Urinary bladder (tissue), 4 donors: ENCODE data around the gene METTL2B. TPM values are rescaled to one million over a fixed set of nuclear protein-coding genes. Genes with fewer than 3 reads are reported as not detected.
"Not testable (repeated sequence)": the region's sequence is repeated elsewhere in the genome, so short reads cannot be mapped to it uniquely, and the experiment has no call there.

Source experiments
- DNase-seq: peaks from one replicate; pipeline ENCODE4 v3.0.0-alpha.2; 2015; ENCODE audit errors: extremely low spot score
- H3K27ac ChIP-seq: one replicate; pipeline ENCODE4 v1.5.1; 2013; ENCODE audit warnings: low read depth, mild to moderate bottlenecking, moderate library complexity
- H3K36me3 ChIP-seq: one replicate; pipeline ENCODE4 v1.6.1; 2013; ENCODE audit warnings: mild to moderate bottlenecking, moderate library complexity; ENCODE audit not compliant: insufficient read depth
- H3K4me1 ChIP-seq: one replicate; pipeline ENCODE4 v1.6.1; 2013; ENCODE audit warnings: mild to moderate bottlenecking, moderate library complexity; ENCODE audit not compliant: insufficient read depth
- H3K4me3 ChIP-seq: one replicate; pipeline ENCODE4 v1.5.1; 2013; ENCODE audit warnings: low read depth, low read length
- WGBS: extraction: QIAGEN DNeasy Blood & Tissue Kit; methylation state at CpG from one replicate; pipeline ENCODE4 v1.1.7; 2013; 5-methylcytosine and 5-hydroxymethylcytosine counted together
- polyA plus RNA-seq: library from polyadenylated mRNA; stranded (reverse); fragments of 200-250 nt; gene quantifications from one replicate; pipeline ENCODE4 v1.2.3, GENCODE V29; 2013
- total RNA-seq: library from RNA; depleted of rRNA; stranded (reverse); fragments of >200 nt; gene quantifications from one replicate; pipeline ENCODE4 v1.2.3, GENCODE V29; 2014
- donor health status: healthy with polysubstance abuse.
- donor health status: healthy.

The METTL2B gene
- total and polyA plus RNA-seq, 2 donors, result 12.1 to 32.5 TPM

DNA sequence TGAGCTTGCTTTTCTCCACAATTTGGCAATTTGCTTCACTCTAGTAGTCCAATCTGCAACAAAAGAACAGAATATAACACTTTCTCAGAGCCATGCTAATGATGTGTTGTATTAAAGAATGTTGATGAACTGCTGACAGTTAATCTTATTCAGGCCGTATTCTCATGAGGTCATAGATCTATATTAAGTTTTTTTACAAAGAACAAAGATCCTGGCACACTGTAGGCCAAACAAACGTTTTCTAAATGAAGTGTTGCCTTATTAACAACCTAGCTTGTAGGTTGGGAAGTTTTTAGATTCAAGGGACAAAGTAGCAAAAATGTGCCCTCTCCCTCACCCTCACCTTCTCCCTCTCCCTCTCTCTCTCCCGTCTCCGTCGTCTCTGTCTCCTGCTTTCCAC, 14.1 kb upstream of the METTL2B start:
- DNase-seq, result no peak
- H3K36me3 ChIP-seq, result no peaks in the 10 kb centered on the region
- H3K4me1 ChIP-seq, result no peaks in the 10 kb centered on the region
- H3K27ac ChIP-seq, result no peak overlapping the region
- no peak overlapping the region for H3K4me3 ChIP-seq
- 76% methylated on average over 5 of the region's 5 CpGs for WGBS

DNA sequence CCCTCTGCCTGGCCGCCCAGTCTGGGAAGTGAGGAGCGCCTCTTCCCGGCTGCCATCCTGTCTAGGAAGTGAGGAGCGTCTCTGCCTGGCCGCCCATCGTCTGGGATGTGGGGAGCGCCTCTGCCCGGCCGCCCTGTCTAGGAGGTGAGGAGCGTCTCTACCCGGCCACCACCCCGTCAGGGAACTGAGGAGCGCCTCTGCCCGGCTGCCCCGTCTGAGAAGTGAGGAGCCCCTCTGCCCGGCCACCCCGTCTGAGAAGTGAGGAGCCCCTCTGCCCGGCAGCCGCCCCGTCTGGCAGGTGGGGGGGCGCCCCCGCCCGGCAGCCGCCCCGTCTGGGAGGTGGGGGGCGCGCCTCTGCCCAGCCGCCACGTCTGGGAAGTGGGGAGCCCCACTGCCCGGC, 13.2 kb upstream of the METTL2B start:
- not testable (repeated sequence) for H3K4me1 ChIP-seq, DNase-seq, H3K27ac ChIP-seq, H3K4me3 ChIP-seq, H3K36me3 ChIP-seq
- 93% methylated on average over 30 of the region's 30 CpGs for WGBS

DNA sequence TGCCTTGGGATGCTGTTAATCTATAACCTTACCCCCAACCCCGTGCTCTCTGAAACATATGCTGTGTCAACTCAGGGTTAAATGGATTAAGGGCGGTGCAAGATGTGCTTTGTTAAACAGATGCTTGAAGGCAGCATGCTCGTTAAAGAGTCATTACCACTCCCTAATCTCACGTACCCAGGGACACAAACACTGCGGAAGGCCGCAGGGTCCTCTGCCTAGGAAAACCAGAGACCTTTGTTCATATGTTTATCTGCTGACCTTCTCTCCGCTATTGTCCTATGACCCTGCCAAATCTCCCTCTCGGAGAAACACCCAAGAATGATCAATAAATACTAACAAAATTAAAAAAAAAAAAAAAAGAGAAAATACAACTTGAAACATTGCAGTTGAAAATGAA, 12.6 kb upstream of the METTL2B start:
- H3K27ac ChIP-seq, H3K4me1 ChIP-seq, DNase-seq, H3K4me3 ChIP-seq, H3K36me3 ChIP-seq: not testable (repeated sequence)
- 78% methylated on average over 7 of the region's 8 CpGs for WGBS

- H3K36me3 ChIP-seq, H3K4me1 ChIP-seq, DNase-seq, H3K4me3 ChIP-seq, H3K27ac ChIP-seq: not testable (repeated sequence)
These were observed 9.7 kb upstream of the METTL2B start for GRCh38 chr7:128466871-128467270.

GRCh38 chr7:128477336-128477690, 765 bp downstream of the METTL2B start:
- H3K27ac ChIP-seq, H3K36me3 ChIP-seq, DNase-seq, H3K4me1 ChIP-seq: not testable (repeated sequence)
- H3K4me3 ChIP-seq, result peak overlapping the region; percentile 57
- 5% methylated on average over 4 of the region's 4 CpGs for WGBS

DNA sequence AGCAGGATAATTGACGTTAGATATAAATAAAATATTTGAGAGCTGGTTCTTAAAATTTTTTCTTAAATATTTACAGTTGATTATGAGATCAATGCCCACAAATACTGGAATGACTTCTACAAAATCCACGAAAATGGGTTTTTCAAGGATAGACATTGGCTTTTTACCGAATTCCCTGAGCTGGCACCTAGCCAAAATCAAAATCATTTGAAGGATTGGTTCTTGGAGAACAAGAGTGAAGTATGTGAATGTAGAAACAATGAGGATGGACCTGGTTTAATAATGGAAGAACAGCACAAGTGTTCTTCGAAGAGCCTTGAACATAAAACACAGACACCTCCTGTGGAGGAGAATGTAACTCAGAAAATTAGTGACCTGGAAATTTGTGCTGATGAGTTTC, 2.5 kb downstream of the METTL2B start:
- not testable (repeated sequence) for H3K4me3 ChIP-seq, DNase-seq, H3K27ac ChIP-seq, H3K4me1 ChIP-seq, H3K36me3 ChIP-seq
- WGBS, result 94% methylated on average over 4 of the region's 4 CpGs

DNA sequence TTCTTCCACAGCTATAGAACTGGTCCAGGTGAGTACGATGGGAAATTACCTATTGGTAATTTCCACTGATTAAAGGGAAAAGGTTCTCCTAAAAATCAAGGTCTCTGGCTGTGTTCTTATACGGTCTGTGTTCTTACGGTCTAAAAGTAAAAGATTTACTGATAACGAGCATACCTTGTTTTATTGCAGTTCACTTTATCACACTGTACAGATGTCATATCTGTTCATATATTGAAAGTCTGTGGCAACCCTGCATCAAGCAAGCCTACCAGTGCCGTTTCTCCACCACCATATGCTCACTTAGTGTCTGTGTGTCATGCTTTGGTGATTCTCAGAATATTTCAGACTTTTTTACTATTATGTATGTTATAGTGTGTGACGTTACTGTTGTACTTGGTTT, 11.6 kb downstream of the METTL2B start:
- not testable (repeated sequence) for H3K4me3 ChIP-seq, H3K36me3 ChIP-seq, DNase-seq, H3K4me1 ChIP-seq, H3K27ac ChIP-seq
- WGBS, result 83% methylated on average over 6 of the region's 6 CpGs

- Histone ChIP-seq H3K36me3 (peaks cover 2% of the 10 kb centered on the region), H3K4me1 (no peaks in the 10 kb centered on the region), H3K27ac (no peak overlapping the region), H3K4me3 (no peak overlapping the region)
- 92% methylated on average over 9 of the region's 9 CpGs for WGBS
- no peak for DNase-seq
These were observed 20.9 kb downstream of the METTL2B start for GRCh38 chr7:128497405-128497804.

DNA sequence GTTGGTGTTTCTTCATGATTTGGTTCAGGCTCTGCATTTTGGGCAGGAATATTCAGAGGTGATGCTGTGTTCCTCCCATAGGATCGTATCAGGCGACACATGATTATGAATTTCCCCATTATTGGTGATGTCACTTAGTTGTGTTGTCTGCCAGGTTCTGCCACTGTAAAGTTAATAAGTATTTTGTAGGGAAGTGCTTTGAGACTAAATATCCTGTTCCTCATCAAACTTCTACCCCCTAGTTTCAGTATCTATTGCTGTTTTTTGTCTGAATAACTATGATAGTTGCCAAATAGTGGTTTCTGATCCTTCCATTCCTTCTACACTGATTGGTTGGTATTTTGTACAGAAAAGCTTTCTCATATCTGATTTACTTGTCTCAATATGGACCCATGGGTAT, 28.9 kb downstream of the METTL2B start:
- 98% methylated on average over 2 of the region's 2 CpGs for WGBS
- not testable (repeated sequence) for DNase-seq, H3K27ac ChIP-seq, H3K36me3 ChIP-seq, H3K4me3 ChIP-seq, H3K4me1 ChIP-seq

DNA sequence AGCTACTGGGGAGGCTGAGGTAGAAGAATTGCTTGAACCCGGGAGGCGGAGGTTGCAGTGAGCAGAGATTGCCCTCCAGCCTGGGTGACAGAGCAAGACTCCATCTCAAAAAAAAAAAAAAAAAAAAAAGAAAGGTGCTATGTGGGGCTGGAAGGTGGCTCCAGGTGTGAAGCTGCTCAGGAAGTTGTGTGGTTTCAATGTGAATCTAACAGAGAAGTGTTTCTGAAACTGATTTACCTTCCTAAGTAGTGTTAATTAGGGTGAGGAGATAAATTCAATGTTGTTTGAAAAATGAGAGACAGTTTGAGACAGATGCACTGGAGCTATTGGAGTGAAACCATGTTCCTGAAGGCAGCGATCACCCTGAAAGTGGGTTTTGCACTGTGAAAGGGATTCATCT, 30.3 kb downstream of the METTL2B start:
- not testable (repeated sequence) for H3K4me3 ChIP-seq, DNase-seq, H3K36me3 ChIP-seq, H3K4me1 ChIP-seq, H3K27ac ChIP-seq
- WGBS, result 91% methylated on average over 3 of the region's 3 CpGs

- 88% methylated on average over 5 of the region's 5 CpGs for WGBS
- not testable (repeated sequence) for H3K4me3 ChIP-seq, DNase-seq, H3K27ac ChIP-seq, H3K4me1 ChIP-seq, H3K36me3 ChIP-seq
These were observed 30.9 kb downstream of the METTL2B start for GRCh38 chr7:128507321-128507993.

DNA sequence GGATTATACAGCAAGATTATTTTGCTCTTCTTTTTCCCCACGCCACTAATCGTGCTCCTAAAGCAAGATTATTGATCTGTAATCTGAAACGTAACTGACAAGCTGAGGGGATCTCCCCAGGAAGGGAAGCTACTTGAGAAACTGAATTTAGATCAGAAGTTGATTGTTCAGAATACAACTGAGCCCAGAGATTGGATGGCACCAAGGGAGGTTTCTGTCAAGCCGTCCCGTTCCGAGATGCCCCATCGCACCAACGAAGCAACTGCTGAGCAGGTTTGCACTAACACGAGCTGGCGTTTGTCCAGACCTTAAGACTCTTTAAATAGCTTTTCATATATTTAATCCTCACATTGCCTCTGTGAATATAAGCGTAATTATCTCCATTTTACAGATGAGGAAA, 35.1 kb downstream of the METTL2B start:
- H3K27ac ChIP-seq, H3K4me1 ChIP-seq, H3K36me3 ChIP-seq, H3K4me3 ChIP-seq, DNase-seq: not testable (repeated sequence)
- 80% methylated on average over 11 of the region's 11 CpGs for WGBS

DNA sequence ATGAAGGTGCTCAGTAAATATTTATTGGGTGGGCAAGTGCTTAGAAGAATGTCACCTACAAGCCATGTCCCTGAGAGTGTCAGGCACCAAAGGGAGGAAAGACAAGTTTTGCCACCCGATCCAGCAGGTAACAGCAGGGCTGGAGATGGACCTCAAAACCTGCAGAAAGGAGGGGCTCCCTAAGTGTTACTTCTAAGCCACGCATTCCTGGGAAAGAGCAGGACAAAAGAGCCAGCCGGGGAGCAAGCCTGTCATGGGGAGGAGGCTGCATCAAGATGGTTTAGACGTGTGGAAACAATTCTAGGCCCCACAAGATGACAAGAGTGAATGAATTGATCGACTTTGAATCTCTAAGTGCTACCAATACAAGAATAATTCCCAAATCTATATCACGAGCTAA, 38.7 kb downstream of the METTL2B start:
- H3K36me3 ChIP-seq, DNase-seq, H3K27ac ChIP-seq, H3K4me3 ChIP-seq, H3K4me1 ChIP-seq: not testable (repeated sequence)
- WGBS, result 58% methylated on average over 6 of the region's 6 CpGs

DNA sequence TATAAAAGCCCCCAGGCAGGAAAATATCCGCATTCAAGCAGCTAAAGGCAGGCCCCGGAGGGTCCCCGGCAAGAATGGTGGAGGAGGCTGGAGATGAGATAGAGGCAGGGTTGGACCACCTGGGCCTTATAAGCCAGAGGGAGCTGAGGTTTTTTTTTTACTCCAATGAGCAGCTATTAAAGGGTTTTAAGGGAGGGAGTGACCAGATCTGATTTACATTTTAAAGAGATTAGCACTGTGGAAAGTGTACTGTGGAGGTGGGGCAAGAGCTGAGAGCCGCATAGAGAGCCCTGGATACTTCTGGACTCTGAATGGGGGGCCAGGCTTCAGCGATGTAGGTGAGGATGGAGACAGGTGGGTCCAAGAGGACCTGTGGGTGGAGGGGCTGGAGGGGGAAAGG, 40.5 kb downstream of the METTL2B start:
- DNase-seq, H3K4me3 ChIP-seq, H3K36me3 ChIP-seq, H3K4me1 ChIP-seq, H3K27ac ChIP-seq: not testable (repeated sequence)
- 78% methylated on average over 5 of the region's 5 CpGs for WGBS
